HepG2 (cell line): ENCODE measurements around the gene GABRG3. TPM values are rescaled to one million over a fixed set of nuclear protein-coding genes. Genes with fewer than 3 reads are reported as not detected.

ENCODE experiments used
- ATAC-seq: fragments of 200-7000 bp; cut with Tn5 transposase; 3 replicates; pipeline ENCODE4 v1.9.1; 2020; ENCODE audit warnings: mild to moderate bottlenecking, moderate library complexity
- BruUV-seq: library from RNA; stranded (reverse); fragments of 400-500 nt; replicated peaks from 2 replicates; lab custom pipeline; 2021; lab: Mats Ljungman, UMichigan
- CTCF ChIA-PET: fragments of 300-600 bp; formaldehyde crosslinking; extraction: SDS; loops from one replicate; lab custom pipeline; 2021; ENCODE audit warnings: low total read pairs, inconsistent platforms, low intra/inter-chr PET ratio; lab: Yijun Ruan, JAX
- POLR2A ChIA-PET: fragments of 350-600 bp; sonication (Branson Sonifier 250); formaldehyde crosslinking; loops from one replicate; lab custom pipeline; 2020; ENCODE audit warnings: antibody characterized with exemption, inconsistent platforms; lab: Yijun Ruan, JAX
- DNase-seq: peaks from one replicate; pipeline ENCODE4 v3.0.0-alpha.2; 2015; ENCODE audit warnings: low spot score
- FAIRE-seq: peaks from 3 replicates; lab custom pipeline; 2011; peaks lifted over from hg19 to GRCh38; lab: Jason Lieb, UNC
- H2AFZ ChIP-seq: one replicate; pipeline ENCODE4 v1.6.1; 2011; ENCODE audit warnings: low read length, inconsistent platforms
- H3K27ac ChIP-seq: fragments of 300-600 bp; 3 replicates; pipeline ENCODE4 v1.8.0; 2011; ENCODE audit warnings: mixed run types, mild to moderate bottlenecking, mixed read lengths, low read length, inconsistent platforms; ENCODE audit not compliant: insufficient read depth; ENCODE audit errors: extremely low read length
- H3K27me3 ChIP-seq, 2 experiments: fragments of 200-600 bp in 1 of 2; 2 replicates in 1 of 2; 3 replicates in 1 of 2; pipeline versions ENCODE4 v1.6.0 to v1.8.0; 2011; ENCODE audit warnings: low read length in 2 of 2, mild to moderate bottlenecking in 2 of 2, moderate library complexity in 2 of 2, inconsistent platforms in 1 of 2; ENCODE audit not compliant: insufficient read depth in 2 of 2, control insufficient read depth in 1 of 2
- H3K36me3 ChIP-seq, 2 experiments: fragments of 200-600 bp in 1 of 2; replicated peaks in 1 of 2; 2 replicates in 1 of 2; 3 replicates in 1 of 2; pipeline versions ENCODE4 v1.5.1 to v1.8.0; 2011; ENCODE audit warnings: low read length in 2 of 2, inconsistent platforms in 1 of 2; ENCODE audit not compliant: insufficient read depth in 2 of 2, control insufficient read depth in 1 of 2
- H3K4me1 ChIP-seq: 2 replicates; pipeline ENCODE4 v1.5.1; 2012; ENCODE audit warnings: low read length, inconsistent platforms; ENCODE audit not compliant: insufficient read depth
- H3K4me2 ChIP-seq: 2 replicates; pipeline ENCODE4 v1.6.0; 2011; ENCODE audit warnings: low read depth, low read length, inconsistent platforms
- H3K4me3 ChIP-seq, 3 experiments: fragments of 200-600 bp in 1 of 3; sonication (generic), shearing (Covaris generic) in 1 of 3; replicated peaks in 1 of 3; 2 replicates each; pipeline ENCODE4 v1.5.1; 2011 to 2016; ENCODE audit warnings: low read length in 3 of 3, inconsistent platforms in 2 of 3, low read depth in 2 of 3, mild to moderate bottlenecking in 2 of 3, control low read depth in 1 of 3, mixed read lengths in 1 of 3; ENCODE audit not compliant: insufficient read depth in 1 of 3
- H3K79me2 ChIP-seq: one replicate; pipeline ENCODE4 v1.6.1; 2011; ENCODE audit warnings: low read length, inconsistent platforms; ENCODE audit not compliant: insufficient read depth
- H3K9ac ChIP-seq: 2 replicates; pipeline ENCODE4 v1.6.0; 2011; ENCODE audit warnings: mild to moderate bottlenecking, low read depth, low read length, inconsistent platforms; ENCODE audit not compliant: insufficient read depth
- H3K9me3 ChIP-seq: 2 replicates; pipeline ENCODE4 v1.5.1; 2012; ENCODE audit warnings: mild to moderate bottlenecking, low read length
- H4K20me1 ChIP-seq: 2 replicates; pipeline ENCODE4 v1.6.0; 2011; ENCODE audit warnings: inconsistent platforms, mild to moderate bottlenecking, low read length, moderate library complexity; ENCODE audit not compliant: insufficient read depth
- ATF3 ChIP-seq: sonication (generic); formaldehyde crosslinking; IDR thresholded peaks from 2 replicates; pipeline ENCODE4 v1.4.0; 2020; ENCODE audit warnings: missing genetic modification reagents
- CCAR2 ChIP-seq: fragments of 200-400 bp; formaldehyde crosslinking; optimal IDR thresholded peaks from 2 replicates; pipeline ENCODE3; 2018; ENCODE audit warnings: low read depth, mild to moderate bottlenecking, low read length, moderate library complexity
- CSRNP1 ChIP-seq: sonication (generic); formaldehyde crosslinking; IDR thresholded peaks from 2 replicates; pipeline ENCODE4 v1.8.1; 2023; ENCODE audit warnings: mild to moderate bottlenecking, missing genetic modification reagents
- EZH2 ChIP-seq: conservative IDR thresholded peaks from 2 replicates; pipeline ENCODE4 v1.6.1; 2012; ENCODE audit warnings: mild to moderate bottlenecking, low read depth, low read length, moderate library complexity
- FOXK2 ChIP-seq: fragments of 450-650 bp; IDR thresholded peaks from 2 replicates; pipeline ENCODE4 v1.6.1; 2016
- GABPB1 ChIP-seq: IDR thresholded peaks from 2 replicates; pipeline ENCODE4 v1.6.1; 2016; ENCODE audit warnings: mild to moderate bottlenecking, missing genetic modification reagents, moderate library complexity, missing compliant biosample characterization
- MLX ChIP-seq: IDR thresholded peaks from 2 replicates; pipeline ENCODE4 v1.6.1; 2016
- NFIC ChIP-seq: IDR thresholded peaks from 2 replicates; pipeline ENCODE4 v1.6.1; 2012; ENCODE audit warnings: mild to moderate bottlenecking, low read length, inconsistent platforms
- PLSCR1 ChIP-seq: sonication (generic); formaldehyde crosslinking; IDR thresholded peaks from 2 replicates; pipeline ENCODE4 v1.5.0; 2020; ENCODE audit warnings: missing genetic modification reagents, mild to moderate bottlenecking, borderline replicate concordance
- RXRA ChIP-seq: sonication (generic); formaldehyde crosslinking; IDR thresholded peaks from 2 replicates; pipeline ENCODE4 v1.5.1; 2020; ENCODE audit warnings: missing genetic modification reagents
- SMAD9 ChIP-seq: sonication (generic); formaldehyde crosslinking; IDR thresholded peaks from 2 replicates; pipeline ENCODE4 v1.5.1; 2020; ENCODE audit warnings: mild to moderate bottlenecking, missing genetic modification reagents
- TBL1XR1 ChIP-seq: fragments of 150-350 bp; IDR thresholded peaks from 2 replicates; pipeline ENCODE4 v1.6.1; 2014; ENCODE audit warnings: borderline replicate concordance, low read length; ENCODE audit not compliant: partially characterized antibody
- TSC22D2 ChIP-seq: sonication (generic); formaldehyde crosslinking; IDR thresholded peaks from 2 replicates; pipeline ENCODE4 v1.5.1; 2020; ENCODE audit warnings: missing genetic modification reagents, mild to moderate bottlenecking, borderline replicate concordance
- ZBTB38 ChIP-seq: sonication (generic); formaldehyde crosslinking; IDR thresholded peaks from 2 replicates; pipeline ENCODE4 v1.5.1; 2020; ENCODE audit warnings: mild to moderate bottlenecking, missing genetic modification reagents
- ZNF143 ChIP-seq: sonication (generic); formaldehyde crosslinking; IDR thresholded peaks from 2 replicates; pipeline ENCODE4 v1.4.0; 2020; ENCODE audit warnings: missing genetic modification reagents
- ZNF580 ChIP-seq: IDR thresholded peaks from 2 replicates; pipeline ENCODE4 v1.6.1; 2016; ENCODE audit warnings: low read depth, borderline replicate concordance
- ZNF609 ChIP-seq: sonication (generic); formaldehyde crosslinking; IDR thresholded peaks from 2 replicates; pipeline ENCODE4 v1.4.0; 2020; ENCODE audit warnings: mild to moderate bottlenecking, missing genetic modification reagents, borderline replicate concordance
- ZSCAN12 ChIP-seq: sonication (generic); formaldehyde crosslinking; IDR thresholded peaks from 2 replicates; pipeline ENCODE4 v1.9.0; 2021; ENCODE audit warnings: mild to moderate bottlenecking, missing genetic modification reagents
- WGBS: methylation state at CpG from one replicate; pipeline ENCODE4 v1.1.6; 2017; ENCODE audit warnings: low lambda C conversion rate; 5-methylcytosine and 5-hydroxymethylcytosine counted together
- in situ Hi-C: cut with HindIII; loops from 2 replicates; pipeline ENCODE4 v1.10.0; 2017; ENCODE audit warnings: low pct_unique_long_range_greater_than_20kb; ENCODE audit not compliant: extremely low pct_ligation_motif_present
- intact Hi-C: fragments of 100-400 bp; cut with micrococcal nuclease; formaldehyde crosslinking; loops from one replicate; pipeline ENCODE4 v1.10.0; 2022; ENCODE audit not compliant: unreplicated experiment
- polyA plus RNA-seq, 8 experiments: library from polyadenylated mRNA; depleted of rRNA in 3 of 8; stranded (reverse) in 7 of 8; unstranded in 1 of 8; fragments of >200 nt; fragmentation: Illumina TruSeq in 4 of 8; extraction: Trizol in 4 of 8; gene quantifications; 2 replicates each; pipeline versions ENCODE4 v1.2.1 to v1.2.3, GENCODE V29; 2011 to 2016; ENCODE audit warnings: low read depth in 4 of 8, missing spikeins in 1 of 8, mixed read lengths in 1 of 8; ENCODE audit not compliant: insufficient read depth in 1 of 8
- total RNA-seq, 5 experiments: library from RNA; depleted of rRNA; stranded (reverse); fragments of >200 nt; fragmentation: Illumina TruSeq; extraction: Trizol; gene quantifications; 2 replicates each; pipeline ENCODE4 v1.2.3, GENCODE V29; 2016; ENCODE audit warnings: low read depth in 1 of 5

GABRG3 gene
- total and polyA plus RNA-seq, 2 of the 13 experiments (the other 11 are each of a cell fraction or from before 2014, with no cell fraction given) = not detected

GRCh38 chr15:26945046-26945445 lies 25.9 kb upstream of the GABRG3 start:
- Histone ChIP-seq H3K36me3 (no peaks in the 10 kb centered on the region), H2AFZ (no peak overlapping the region), H3K27ac (no peak overlapping the region), H3K4me1 (no peaks in the 10 kb centered on the region), H4K20me1 (no peaks in the 10 kb centered on the region), H3K27me3 (peaks cover 0 to 9% of the 10 kb centered on the region in 2 experiments; a peak in 3 of 5 replicates), H3K9me3 (no peaks in the 10 kb centered on the region), H3K4me3 (no peak overlapping the region), H3K9ac (no peak overlapping the region), H3K4me2 (no peak overlapping the region), H3K79me2 (no peaks in the 10 kb centered on the region)
- BruUV-seq = no TSS peak
- no peak for ATAC-seq
- ChIA-PET POLR2A (no interaction called here), CTCF (no interaction called here)
- intact Hi-C loops = no loop called here
- no peak for DNase-seq
- in situ Hi-C loops = no loop called here
- 31% methylated on average over 8 of the region's 13 CpGs for WGBS
- no peak for FAIRE-seq
- no peak for TF ChIP-seq PLSCR1 (CRISPR knock-in tag)
- TF ChIP-seq ZNF143 (CRISPR knock-in tag) = no peak
- no peak for TF ChIP-seq ZBTB38 (CRISPR knock-in tag)
- no peak for TF ChIP-seq ATF3 (CRISPR knock-in tag)
- no peak for TF ChIP-seq NFIC
- no peak for TF ChIP-seq TBL1XR1
- TF ChIP-seq EZH2 = no peak
- TF ChIP-seq ZNF609 (CRISPR knock-in tag) = no peak
- no peak for TF ChIP-seq ZSCAN12 (CRISPR knock-in tag)
- no peak for TF ChIP-seq TSC22D2 (CRISPR knock-in tag)
- no peak for TF ChIP-seq CCAR2
- TF ChIP-seq SMAD9 = no peak
- no peak for TF ChIP-seq ZNF580 (CRISPR knock-in tag)
- TF ChIP-seq FOXK2 = no peak
- TF ChIP-seq MLX (CRISPR knock-in tag) = no peak
- TF ChIP-seq GABPB1 (CRISPR knock-in tag) = no peak
- no peak for TF ChIP-seq CSRNP1 (CRISPR knock-in tag)
- TF ChIP-seq RXRA (CRISPR knock-in tag) = no peak
